ENCODE measurements around the gene EPHA8.

DNA sequence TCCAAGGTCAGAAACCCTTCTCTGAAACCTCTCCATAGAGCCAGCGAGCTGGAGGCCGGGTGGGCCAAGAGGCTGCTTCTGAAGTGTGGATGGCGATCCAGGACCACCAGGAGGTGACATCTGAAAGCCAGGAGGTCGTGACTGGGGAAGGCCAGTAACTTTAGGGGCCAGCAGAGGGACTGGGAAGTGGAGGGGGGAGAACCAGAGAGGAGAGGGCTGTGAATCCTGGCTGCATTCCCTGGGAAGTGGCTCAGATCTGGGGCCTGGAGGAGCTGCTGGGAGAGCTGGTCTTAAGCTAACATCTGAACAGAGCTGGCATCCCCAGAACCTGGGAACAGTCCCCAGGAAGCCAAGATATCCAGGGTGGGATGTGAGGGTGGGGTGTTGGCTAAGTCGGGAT lies 11.3 kb upstream of the EPHA8 start:
- TF ChIP-seq, protein P1, sequence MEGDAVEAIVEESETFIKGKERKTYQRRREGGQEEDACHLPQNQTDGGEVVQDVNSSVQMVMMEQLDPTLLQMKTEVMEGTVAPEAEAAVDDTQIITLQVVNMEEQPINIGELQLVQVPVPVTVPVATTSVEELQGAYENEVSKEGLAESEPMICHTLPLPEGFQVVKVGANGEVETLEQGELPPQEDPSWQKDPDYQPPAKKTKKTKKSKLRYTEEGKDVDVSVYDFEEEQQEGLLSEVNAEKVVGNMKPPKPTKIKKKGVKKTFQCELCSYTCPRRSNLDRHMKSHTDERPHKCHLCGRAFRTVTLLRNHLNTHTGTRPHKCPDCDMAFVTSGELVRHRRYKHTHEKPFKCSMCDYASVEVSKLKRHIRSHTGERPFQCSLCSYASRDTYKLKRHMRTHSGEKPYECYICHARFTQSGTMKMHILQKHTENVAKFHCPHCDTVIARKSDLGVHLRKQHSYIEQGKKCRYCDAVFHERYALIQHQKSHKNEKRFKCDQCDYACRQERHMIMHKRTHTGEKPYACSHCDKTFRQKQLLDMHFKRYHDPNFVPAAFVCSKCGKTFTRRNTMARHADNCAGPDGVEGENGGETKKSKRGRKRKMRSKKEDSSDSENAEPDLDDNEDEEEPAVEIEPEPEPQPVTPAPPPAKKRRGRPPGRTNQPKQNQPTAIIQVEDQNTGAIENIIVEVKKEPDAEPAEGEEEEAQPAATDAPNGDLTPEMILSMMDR (IDR thresholded peaks at IDR 0.05): no peak
- TF ChIP-seq POLR2AphosphoS5 (IDR thresholded peaks at IDR 0.05): no peak
- TF ChIP-seq POLR2A (IDR thresholded peaks at IDR 0.05; ENCODE audit: low read depth): no peak
